Activated CD8-positive, alpha-beta T cell treated with anti-CD3 and anti-CD28 coated beads, Interleukin-2, amount 10 ng/mL, durations not matched to agents 7 days and 5 days (primary cell): Measurements from ENCODE around the gene ADCY4. TPM values are rescaled to one million over a fixed set of nuclear protein-coding genes. Genes with fewer than 3 reads are reported as not detected.

Experiments used
- ATAC-seq: fragments of 150-1000 bp; cut with Tn5 transposase; one replicate; pipeline ENCODE4 v1.10.0; 2021; ENCODE audit warnings: moderate library complexity
- CTCF ChIA-PET: fragments of 350-600 bp; sonication (Branson Sonifier 250); formaldehyde crosslinking; loops from one replicate; lab custom pipeline; 2021; ENCODE audit warnings: antibody characterized with exemption; lab: Charles Lee
- POLR2A ChIA-PET: fragments of 350-600 bp; sonication (Branson Sonifier 250); formaldehyde crosslinking; loops from one replicate; lab custom pipeline; 2021; ENCODE audit warnings: antibody characterized with exemption; lab: Charles Lee
- DNase-seq: peaks from one replicate; pipeline ENCODE4 v3.0.0-alpha.2; 2020
- H3K27ac Mint-ChIP-seq: one replicate; pipeline ENCODE4 v1.8.0; 2021; ENCODE audit warnings: mild to moderate bottlenecking, mixed read lengths
- H3K27me3 Mint-ChIP-seq: one replicate; pipeline ENCODE4 v1.8.0; 2021; ENCODE audit warnings: low read depth, mixed read lengths
- H3K36me3 Mint-ChIP-seq: one replicate; pipeline ENCODE4 v1.8.0; 2021; ENCODE audit warnings: low read depth, mixed read lengths
- H3K4me1 Mint-ChIP-seq: one replicate; pipeline ENCODE4 v1.8.0; 2021; ENCODE audit warnings: low read depth, mixed read lengths
- H3K4me3 Mint-ChIP-seq: one replicate; pipeline ENCODE4 v1.8.0; 2021; ENCODE audit warnings: mild to moderate bottlenecking, mixed read lengths
- H3K9me3 Mint-ChIP-seq: one replicate; pipeline ENCODE4 v1.8.0; 2022; ENCODE audit warnings: mixed read lengths; ENCODE audit not compliant: insufficient read depth
- total RNA-seq, 2 experiments: library from RNA; stranded (reverse); gene quantifications; one replicate each; pipeline ENCODE4 v1.2.3, GENCODE V29; 2021

ADCY4 gene
- total RNA-seq, 2 experiments from 2014 or later: 3.4 to 4.7 TPM

DNA sequence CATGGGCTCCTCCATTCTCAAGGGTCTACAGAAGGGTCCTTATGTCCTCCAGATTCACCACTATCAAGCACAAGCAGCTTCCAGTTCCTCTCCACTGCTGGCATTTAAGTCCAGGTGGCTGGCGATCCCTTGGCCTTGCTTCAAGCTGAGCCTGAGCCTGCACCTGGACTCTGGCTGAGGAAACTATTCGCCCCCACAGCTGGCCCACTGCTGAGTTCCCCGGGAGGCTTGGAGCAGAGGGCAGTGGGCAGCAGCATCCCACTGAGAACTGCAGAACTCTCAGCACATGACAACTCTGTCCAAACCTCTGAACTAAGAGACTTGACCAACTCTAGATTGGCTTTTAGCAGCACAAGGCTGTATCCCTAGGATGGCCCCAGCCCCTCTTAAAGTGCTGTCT lies 52.1 kb downstream of the ADCY4 start:
- H3K27me3 Mint-ChIP-seq: no peaks in the 10 kb centered on the region
- peaks cover 25% of the 10 kb centered on the region for H3K4me1 Mint-ChIP-seq
- H3K27ac Mint-ChIP-seq: no peak overlapping the region
- H3K9me3 Mint-ChIP-seq: no peaks in the 10 kb centered on the region
- POLR2A ChIA-PET: interaction anchor here (1.0 to 1.7 kb wide), 4 partner anchors 7 to 36 kb away, joined by 3 to 4 read pairs (median 3); no protein-coding TSS in a partner anchor
- H3K4me3 Mint-ChIP-seq: no peak overlapping the region
- CTCF ChIA-PET: interaction anchor here (1.1 to 8.4 kb wide), 6 partner anchors 12 to 51 kb away, joined by 3 to 57 read pairs (median 22); partner anchors contain the start of genes CIDEB, LTB4R, LTB4R2 and RABGGTA
- peaks cover under 1% of the 10 kb centered on the region for H3K36me3 Mint-ChIP-seq
- ATAC-seq: no peak
- DNase-seq: no peak

- CTCF ChIA-PET: interaction anchor here (1.1 to 8.4 kb wide), 6 partner anchors 8 to 52 kb away, joined by 3 to 57 read pairs (median 24); partner anchors contain the start of genes CIDEB, LTB4R, LTB4R2 and RABGGTA
- H3K9me3 Mint-ChIP-seq: no peaks in the 10 kb centered on the region
- no peak overlapping the region for H3K27ac Mint-ChIP-seq
- POLR2A ChIA-PET: interaction anchor here (1.2 to 1.7 kb wide), 2 partner anchors 8 to 14 kb away, joined by 3 to 4 read pairs; no protein-coding TSS in a partner anchor
- H3K4me3 Mint-ChIP-seq: no peak overlapping the region
- H3K4me1 Mint-ChIP-seq: peaks cover 29% of the 10 kb centered on the region
- no peak for ATAC-seq
- H3K36me3 Mint-ChIP-seq: peaks cover 2% of the 10 kb centered on the region
- H3K27me3 Mint-ChIP-seq: no peaks in the 10 kb centered on the region
- DNase-seq: no peak
Measured at GRCh38 chr14:24281636-24282035, 53.2 kb downstream of the ADCY4 start.

DNA sequence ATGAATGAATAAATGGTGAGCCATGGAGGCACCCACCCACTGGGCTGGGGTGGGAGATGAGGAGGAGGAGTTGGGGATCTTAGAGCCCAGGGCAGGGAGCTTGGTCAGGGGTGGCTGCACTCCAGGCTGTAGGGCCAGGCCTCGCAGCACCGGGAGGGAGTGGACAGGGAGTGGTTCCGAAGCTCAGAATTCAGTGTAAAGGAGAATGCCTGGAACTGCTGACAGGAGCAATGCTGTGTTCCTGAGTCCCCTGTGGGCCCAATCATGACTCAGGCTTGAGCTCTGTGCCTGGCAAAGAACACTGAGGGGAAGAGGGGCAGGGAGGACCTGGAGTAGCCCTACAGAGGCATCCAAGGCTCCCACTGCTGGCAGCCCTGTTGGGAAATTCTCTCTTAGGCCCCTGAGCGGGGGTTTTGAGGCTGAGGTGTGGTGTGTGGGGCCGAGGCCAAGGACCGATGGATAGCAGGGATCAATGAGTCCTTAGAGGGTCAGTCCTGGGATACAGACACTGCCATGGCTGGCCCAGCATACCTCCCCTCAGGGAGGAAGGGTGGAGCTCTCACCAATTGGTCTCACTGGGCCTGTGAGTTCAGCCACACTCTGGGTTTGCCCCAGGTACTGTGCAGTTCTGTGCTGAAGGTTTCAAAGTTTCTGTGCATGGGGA lies 53.9 kb downstream of the ADCY4 start:
- Mint-ChIP-seq H3K27ac (peak overlapping the region; percentile 2), H3K4me3 (no peak overlapping the region)
- CTCF ChIA-PET: interaction anchor here (1.1 to 8.4 kb wide), 9 partner anchors 9 to 151 kb away, joined by 4 to 57 read pairs (median 18); partner anchors contain the start of genes CHMP4A, CIDEB, LTB4R and LTB4R2

DNA sequence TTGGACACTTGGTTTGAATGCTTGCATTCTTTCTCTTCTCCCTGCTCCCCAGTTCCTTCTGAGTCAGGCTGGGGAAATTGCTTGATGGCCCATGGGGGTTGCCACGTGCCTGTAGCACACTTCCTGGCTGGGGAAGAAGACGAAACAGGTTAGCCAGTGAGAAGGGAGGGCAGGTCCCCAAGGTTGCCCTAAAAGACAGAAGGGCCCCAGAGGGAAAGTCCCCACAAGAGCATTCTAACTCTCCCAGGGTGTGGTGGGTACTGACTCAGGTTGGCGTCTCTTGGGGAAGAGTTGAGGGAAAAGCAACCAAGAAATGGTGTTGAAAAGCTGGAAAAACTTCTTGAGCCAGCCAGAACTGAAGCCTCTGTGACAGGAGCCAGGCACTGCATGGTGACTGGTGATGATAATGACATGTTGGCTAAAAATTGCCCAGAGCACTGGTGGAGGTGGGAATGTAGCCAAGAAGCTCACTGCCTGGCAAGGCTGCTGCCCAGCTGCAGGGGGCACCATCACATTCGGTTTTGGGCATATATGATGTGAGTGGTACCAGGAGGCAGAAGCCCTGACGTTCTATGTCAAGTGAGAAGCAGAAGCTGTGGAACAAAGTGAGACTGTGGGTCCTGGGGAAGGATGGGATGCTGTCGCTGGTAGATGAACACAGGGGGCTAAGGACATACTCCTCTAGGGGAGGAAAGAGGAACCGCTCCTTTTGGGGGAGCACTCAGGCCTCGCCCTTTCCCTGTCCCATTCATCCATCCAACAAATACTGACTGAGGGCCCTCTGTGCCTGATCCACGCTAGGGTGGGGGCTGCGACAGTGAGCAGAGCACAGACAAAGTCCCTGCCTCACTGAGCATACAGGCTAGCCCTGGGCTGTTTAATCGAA lies 55.3 kb downstream of the ADCY4 start:
- H3K4me1 Mint-ChIP-seq: peaks cover 30% of the 10 kb centered on the region

More for the DNA sequence above, 53.9 kb downstream of the ADCY4 start:
- Mint-ChIP-seq H3K4me1 (peaks cover 29% of the 10 kb centered on the region), H3K9me3 (no peaks in the 10 kb centered on the region), H3K27me3 (no peaks in the 10 kb centered on the region), H3K36me3 (peaks cover 2% of the 10 kb centered on the region)
- ATAC-seq: no peak
- no peak for DNase-seq
- POLR2A ChIA-PET: interaction anchor here (1.7 to 1.8 kb wide), 3 partner anchors 9 to 10 kb away, joined by 4 to 9 read pairs (median 5); partner anchors contain the start of gene RABGGTA

GRCh38 chr14:24278424-24278823 lies 56.4 kb downstream of the ADCY4 start:
- ChIA-PET CTCF (interaction anchor here (1.0 to 8.4 kb wide), 8 partner anchors 8 to 62 kb away, joined by 3 to 57 read pairs (median 20); partner anchors contain the start of genes CIDEB, LTB4R, LTB4R2 and MDP1), POLR2A (interaction anchor here (1.6 kb wide), 1 partner anchor 36 kb away, joined by 6 read pairs; the partner anchor contains the start of gene TINF2)
- DNase-seq (no peak), ATAC-seq (no peak)
- H3K27me3 Mint-ChIP-seq: no peaks in the 10 kb centered on the region
- H3K36me3 Mint-ChIP-seq: peaks cover 2% of the 10 kb centered on the region
- H3K4me1 Mint-ChIP-seq: peaks cover 41% of the 10 kb centered on the region
- H3K4me3 Mint-ChIP-seq: no peak overlapping the region
- H3K9me3 Mint-ChIP-seq: no peaks in the 10 kb centered on the region
- H3K27ac Mint-ChIP-seq: peak overlapping the region; percentile 31

More for the DNA sequence above, 55.3 kb downstream of the ADCY4 start:
- ChIA-PET POLR2A (interaction anchor here (1.0 to 1.8 kb wide), 3 partner anchors 8 to 20 kb away, joined by 4 to 9 read pairs (median 5); partner anchors contain the start of genes DHRS1, NOP9 and RABGGTA), CTCF (interaction anchor here (1.4 to 8.4 kb wide), 12 partner anchors 9 to 66 kb away, joined by 3 to 57 read pairs (median 13); partner anchors contain the start of genes CHMP4A, CIDEB, DHRS1 and LTB4R)
- ATAC-seq (peak; percentile 69), DNase-seq (peak; percentile 44)
- Mint-ChIP-seq H3K36me3 (peaks cover 2% of the 10 kb centered on the region), H3K27me3 (no peaks in the 10 kb centered on the region), H3K9me3 (no peaks in the 10 kb centered on the region), H3K27ac (peak overlapping the region; percentile 73), H3K4me3 (no peak overlapping the region)

GRCh38 chr14:24277606-24278321 lies 57.1 kb downstream of the ADCY4 start:
- no peak for DNase-seq
- no peak overlapping the region for H3K27ac Mint-ChIP-seq
- no peak for ATAC-seq
- H3K9me3 Mint-ChIP-seq: no peaks in the 10 kb centered on the region
- H3K36me3 Mint-ChIP-seq: peaks cover 2% of the 10 kb centered on the region
- ChIA-PET POLR2A (interaction anchor here (1.6 kb wide), 1 partner anchor 35 kb away, joined by 6 read pairs; the partner anchor contains the start of gene TINF2), CTCF (interaction anchor here (1.0 to 8.4 kb wide), 6 partner anchors 7 to 35 kb away, joined by 3 to 57 read pairs (median 17); partner anchors contain the start of genes CIDEB, LTB4R, LTB4R2 and RABGGTA)
- H3K27me3 Mint-ChIP-seq: no peaks in the 10 kb centered on the region
- H3K4me1 Mint-ChIP-seq: peaks cover 47% of the 10 kb centered on the region
- H3K4me3 Mint-ChIP-seq: no peak overlapping the region

GRCh38 chr14:24277071-24277470 lies 57.8 kb downstream of the ADCY4 start:
- CTCF ChIA-PET: interaction anchor here (1.0 to 8.4 kb wide), 4 partner anchors 18 to 35 kb away, joined by 3 to 57 read pairs (median 31); partner anchors contain the start of genes CIDEB, LTB4R, LTB4R2 and TINF2
- no peak overlapping the region for H3K27ac Mint-ChIP-seq

GRCh38 chr14:24274101-24274543 lies 60.7 kb downstream of the ADCY4 start:
- H3K27ac Mint-ChIP-seq: peak overlapping the region; percentile 82
- peak; percentile 57 for DNase-seq
- H3K27me3 Mint-ChIP-seq: no peaks in the 10 kb centered on the region
- peaks cover 6% of the 10 kb centered on the region for H3K36me3 Mint-ChIP-seq
- H3K9me3 Mint-ChIP-seq: no peaks in the 10 kb centered on the region
- POLR2A ChIA-PET: interaction anchor here (0.7 to 1.9 kb wide), 6 partner anchors 16 to 113 kb away, joined by 4 to 19 read pairs (median 6); partner anchors contain the start of genes CHMP4A, IRF9 and TINF2
- CTCF ChIA-PET: interaction anchor here (0.7 to 8.7 kb wide), 15 partner anchors 16 to 216 kb away, joined by 3 to 98 read pairs (median 8); partner anchors contain the start of genes CIDEB, DHRS1, KHNYN and LTB4R
- H3K4me1 Mint-ChIP-seq: peaks cover 65% of the 10 kb centered on the region
- H3K4me3 Mint-ChIP-seq: no peak overlapping the region
- ATAC-seq: peak; percentile 2

More at GRCh38 chr14:24277071-24277470, 57.8 kb downstream of the ADCY4 start:
- no peaks in the 10 kb centered on the region for H3K27me3 Mint-ChIP-seq
- POLR2A ChIA-PET: interaction anchor here (1.6 kb wide), 1 partner anchor 34 kb away, joined by 6 read pairs; the partner anchor contains the start of gene TINF2
- no peak overlapping the region for H3K4me3 Mint-ChIP-seq
- H3K4me1 Mint-ChIP-seq: peaks cover 54% of the 10 kb centered on the region
- DNase-seq (no peak), ATAC-seq (no peak)
- H3K36me3 Mint-ChIP-seq: peaks cover 2% of the 10 kb centered on the region
- H3K9me3 Mint-ChIP-seq: no peaks in the 10 kb centered on the region

- H3K36me3 Mint-ChIP-seq: peaks cover 7% of the 10 kb centered on the region
- ChIA-PET CTCF (interaction anchor here (0.7 to 8.7 kb wide), 15 partner anchors 16 to 215 kb away, joined by 3 to 98 read pairs (median 8); partner anchors contain the start of genes CIDEB, DHRS1, KHNYN and LTB4R), POLR2A (interaction anchor here (0.7 to 1.9 kb wide), 6 partner anchors 16 to 112 kb away, joined by 4 to 19 read pairs (median 6); partner anchors contain the start of genes CHMP4A, IRF9 and TINF2)
- no peaks in the 10 kb centered on the region for H3K27me3 Mint-ChIP-seq
- ATAC-seq: no peak
- peak overlapping the region; percentile 82 for H3K27ac Mint-ChIP-seq
- H3K4me3 Mint-ChIP-seq: no peak overlapping the region
- no peaks in the 10 kb centered on the region for H3K9me3 Mint-ChIP-seq
- H3K4me1 Mint-ChIP-seq: peaks cover 60% of the 10 kb centered on the region
- DNase-seq: no peak
Measured at GRCh38 chr14:24273422-24273998, 61.4 kb downstream of the ADCY4 start.
